PC-3 (cell line): ENCODE data around the gene CLDN11. TPM values are rescaled to one million over a fixed set of nuclear protein-coding genes. Genes with fewer than 3 reads are reported as not detected.

ENCODE experiments used
- ATAC-seq: fragments of 200-7000 bp; cut with Tn5 transposase; 2 replicates; pipeline ENCODE4 v1.9.1; 2020; ENCODE audit warnings: mild to moderate bottlenecking, moderate library complexity
- BruUV-seq: library from RNA; stranded (reverse); fragments of 400-500 nt; replicated peaks from 2 replicates; lab custom pipeline; 2021; lab: Mats Ljungman, UMichigan
- CTCF ChIA-PET: fragments of 300-600 bp; sonication (Branson Sonifier 250); formaldehyde crosslinking; loops from one replicate; lab custom pipeline; 2022; ENCODE audit warnings: antibody characterized with exemption; lab: Charles Lee
- POLR2A ChIA-PET: fragments of 300-600 bp; sonication (Branson Sonifier 250); formaldehyde crosslinking; loops from one replicate; lab custom pipeline; 2022; ENCODE audit warnings: antibody characterized with exemption; ENCODE audit not compliant: unreplicated experiment; lab: Charles Lee
- DNase-seq: peaks from one replicate; pipeline ENCODE4 v3.0.0-alpha.2; 2015
- H2AFZ ChIP-seq: fragments of 300-600 bp; sonication (generic); 2 replicates; pipeline ENCODE4 v1.6.0; 2016; ENCODE audit warnings: antibody characterized with exemption, low read length
- H3F3A ChIP-seq: fragments of 300-600 bp; sonication (generic); one replicate; pipeline ENCODE4 v1.6.0; 2017; ENCODE audit warnings: antibody characterized with exemption, low read length, control low read depth, mild to moderate bottlenecking; ENCODE audit not compliant: unreplicated experiment
- H3K27ac ChIP-seq: fragments of 300-600 bp; sonication (generic); 2 replicates; pipeline ENCODE4 v1.5.1; 2016; ENCODE audit warnings: mild to moderate bottlenecking, low read length
- H3K27me3 ChIP-seq: fragments of 300-600 bp; sonication (generic); 2 replicates; pipeline ENCODE4 v1.6.1; 2016; ENCODE audit warnings: low read length, mixed read lengths
- H3K36me3 ChIP-seq: fragments of 300-600 bp; sonication (generic); 2 replicates; pipeline ENCODE4 v1.6.1; 2016; ENCODE audit warnings: low read depth, mixed run types, low read length, mixed read lengths
- H3K4me1 ChIP-seq: fragments of 300-600 bp; sonication (generic); 2 replicates; pipeline ENCODE4 v1.5.1; 2016; ENCODE audit warnings: low read length; ENCODE audit not compliant: insufficient read depth
- H3K4me2 ChIP-seq: fragments of 300-600 bp; sonication (generic); 2 replicates; pipeline ENCODE4 v1.6.0; 2016; ENCODE audit warnings: low read length
- H3K4me3 ChIP-seq: fragments of 300-600 bp; sonication (generic); 2 replicates; pipeline ENCODE4 v1.5.1; 2016; ENCODE audit warnings: mild to moderate bottlenecking, low read length, mixed read lengths
- H3K79me2 ChIP-seq: fragments of 300-600 bp; sonication (generic); 2 replicates; pipeline ENCODE4 v1.6.1; 2017; ENCODE audit warnings: low read length, mixed read lengths
- H3K9ac ChIP-seq: fragments of 300-600 bp; sonication (generic); 2 replicates; pipeline ENCODE4 v1.6.0; 2016; ENCODE audit warnings: mild to moderate bottlenecking, low read length
- H3K9me2 ChIP-seq: fragments of 300-600 bp; sonication (generic); replicated peaks from 2 replicates; pipeline ENCODE4 v1.6.1; 2016; ENCODE audit warnings: mixed run types, low read length, mixed read lengths
- H3K9me3 ChIP-seq: fragments of 300-600 bp; sonication (generic); 2 replicates; pipeline ENCODE4 v1.6.1; 2016; ENCODE audit warnings: low read length, mixed read lengths
- H4K20me1 ChIP-seq: fragments of 300-600 bp; sonication (generic); 2 replicates; pipeline ENCODE4 v1.6.1; 2016; ENCODE audit warnings: low read length, mixed read lengths
- CTCF ChIP-seq: fragments of 300-600 bp; sonication (generic); conservative IDR thresholded peaks from 2 replicates; pipeline ENCODE4 v1.5.1; 2017; ENCODE audit warnings: antibody characterized with exemption, low read depth, mild to moderate bottlenecking, low read length
- EZH2 ChIP-seq: fragments of 300-600 bp; sonication (generic); IDR thresholded peaks from one replicate; pipeline ENCODE4 v1.6.1; 2017; ENCODE audit warnings: antibody characterized with exemption, mild to moderate bottlenecking, low read length; ENCODE audit not compliant: unreplicated experiment
- EZH2phosphoT487 ChIP-seq: fragments of 300-600 bp; sonication (generic); IDR thresholded peaks from 2 replicates; pipeline ENCODE4 v1.6.1; 2018; ENCODE audit warnings: mild to moderate bottlenecking, antibody characterized with exemption, low read length, borderline replicate concordance
- intact Hi-C: fragments of 100-400 bp; cut with micrococcal nuclease; formaldehyde crosslinking; loops from 2 replicates; pipeline ENCODE4 v1.9.0; 2023
- total RNA-seq: library from RNA; depleted of rRNA; stranded (reverse); fragments of >200 nt; gene quantifications from 2 replicates; pipeline ENCODE4 v1.2.3, GENCODE V29; 2014

The CLDN11 gene
- total RNA-seq, 1 experiment from 2014 or later, result 32.0 TPM

- ChIA-PET POLR2A (no interaction called here), CTCF (interaction anchor here (1.8 kb wide), 1 partner anchor 395 kb away, joined by 7 read pairs; no protein-coding TSS in a partner anchor)
- Histone ChIP-seq H4K20me1 (no peaks in the 10 kb centered on the region), H3K4me1 (peaks cover 15% of the 10 kb centered on the region), H3K4me3 (no peak overlapping the region), H3F3A (no peaks in the 10 kb centered on the region), H2AFZ (no peak overlapping the region), H3K27ac (no peak overlapping the region), H3K36me3 (no peaks in the 10 kb centered on the region), H3K9me2 (no peaks in the 10 kb centered on the region), H3K9ac (no peak overlapping the region), H3K4me2 (no peak overlapping the region), H3K79me2 (peaks cover 33% of the 10 kb centered on the region), H3K27me3 (no peaks in the 10 kb centered on the region), H3K9me3 (no peaks in the 10 kb centered on the region)
- TF ChIP-seq EZH2 (no peak), EZH2phosphoT487 (no peak), CTCF (no peak)
- ATAC-seq (no peak), DNase-seq (no peak)
- intact Hi-C loops, result loop anchor here (10.0 kb wide), 2 partner anchors 188 to 278 kb away; no protein-coding TSS in a partner anchor
- no TSS peak for BruUV-seq
Measured at GRCh38 chr3:170417090-170417489, 1.6 kb upstream of the CLDN11 start.

DNA sequence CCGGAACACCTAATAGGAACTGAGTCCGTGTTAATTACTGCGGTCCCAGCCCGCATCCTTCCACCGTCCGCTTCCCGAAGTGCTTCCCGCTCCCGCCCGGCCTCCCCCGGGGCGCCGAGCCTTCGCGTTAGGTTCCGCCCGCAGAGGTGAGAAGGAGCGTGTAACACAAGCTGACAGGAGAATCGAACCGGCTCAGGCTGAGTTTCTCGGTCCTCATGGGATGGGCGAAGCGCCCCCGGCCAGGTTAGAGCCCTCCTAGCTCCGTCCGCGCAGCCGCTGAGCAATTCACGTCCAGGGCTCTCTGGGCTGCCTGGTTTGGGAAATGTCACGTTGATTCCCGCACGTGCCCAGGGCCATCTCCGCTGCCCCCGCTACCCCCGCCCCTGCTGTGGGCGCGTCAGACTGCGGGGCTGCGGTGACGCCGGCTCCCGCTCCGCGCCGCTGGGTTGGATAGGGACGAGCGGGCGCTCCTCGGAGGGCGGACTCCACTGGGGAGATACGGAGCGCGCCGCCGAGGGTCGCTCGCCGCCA is 954 bp downstream of the CLDN11 start:
- Histone ChIP-seq H3K4me1 (peaks cover 6% of the 10 kb centered on the region), H3K9me3 (no peaks in the 10 kb centered on the region), H3K27ac (no peak overlapping the region), H3F3A (no peaks in the 10 kb centered on the region), H3K9me2 (no peaks in the 10 kb centered on the region), H3K36me3 (no peaks in the 10 kb centered on the region), H3K4me3 (peak overlapping the region; percentile 81), H2AFZ (no peak overlapping the region), H4K20me1 (no peaks in the 10 kb centered on the region), H3K9ac (no peak overlapping the region), H3K79me2 (peaks cover 34% of the 10 kb centered on the region), H3K27me3 (no peaks in the 10 kb centered on the region), H3K4me2 (peak overlapping the region; percentile 96)
- ChIA-PET POLR2A (no interaction called here), CTCF (no interaction called here)
- no peak for ATAC-seq
- intact Hi-C loops, result loop anchor here (10.0 kb wide), 2 partner anchors 185 to 275 kb away; no protein-coding TSS in a partner anchor
- DNase-seq, result no peak
- TF ChIP-seq EZH2phosphoT487 (no peak), CTCF (no peak), EZH2 (no peak)
- TSS peak; percentile 42 for BruUV-seq

GRCh38 chr3:170420307-170420821 is 1.7 kb downstream of the CLDN11 start:
- no peak for TF ChIP-seq EZH2phosphoT487
- no peak for TF ChIP-seq EZH2
- TF ChIP-seq CTCF, result no peak
- Histone ChIP-seq H3K4me1 (peaks cover 5% of the 10 kb centered on the region; the same call in 1 of the 2 replicates), H3K9ac (no peak overlapping the region), H3F3A (no peaks in the 10 kb centered on the region), H4K20me1 (no peaks in the 10 kb centered on the region), H3K36me3 (no peaks in the 10 kb centered on the region), H3K4me2 (peak overlapping the region; percentile 96), H3K27ac (no peak overlapping the region), H3K4me3 (peak overlapping the region; percentile 81), H2AFZ (no peak overlapping the region), H3K27me3 (no peaks in the 10 kb centered on the region), H3K79me2 (peaks cover 34% of the 10 kb centered on the region), H3K9me2 (no peaks in the 10 kb centered on the region), H3K9me3 (no peaks in the 10 kb centered on the region)
- ChIA-PET CTCF (no interaction called here), POLR2A (no interaction called here)
- no TSS peak for BruUV-seq
- no peak for DNase-seq
- intact Hi-C loops, result no loop called here
- ATAC-seq, result no peak
